Activated naive CD4-positive, alpha-beta T cell treated with anti-CD3 and anti-CD28 coated beads for 36 hours (primary cell): ENCODE results near the gene CRIP2. TPM values are rescaled to one million over a fixed set of nuclear protein-coding genes. Genes with fewer than 3 reads are reported as not detected.

Experiments used
- CTCF ChIA-PET: fragments of 350-600 bp; sonication (Branson Sonifier 250); formaldehyde crosslinking; loops from one replicate; lab custom pipeline; 2021; ENCODE audit warnings: antibody characterized with exemption; lab: Charles Lee
- DNase-seq: peaks from one replicate; pipeline ENCODE4 v3.0.0-alpha.2; 2020
- H3K27ac Mint-ChIP-seq: one replicate; pipeline ENCODE4 v1.8.0; 2021; ENCODE audit warnings: mild to moderate bottlenecking, mixed read lengths
- H3K27me3 Mint-ChIP-seq: one replicate; pipeline ENCODE4 v1.8.0; 2021; ENCODE audit warnings: low read depth, mixed read lengths
- H3K36me3 Mint-ChIP-seq: one replicate; pipeline ENCODE4 v1.8.0; 2021; ENCODE audit warnings: low read depth, mixed read lengths
- H3K4me1 Mint-ChIP-seq: one replicate; pipeline ENCODE4 v1.8.0; 2021; ENCODE audit warnings: low read depth, mixed read lengths
- H3K4me3 Mint-ChIP-seq: one replicate; pipeline ENCODE4 v1.8.0; 2021; ENCODE audit warnings: mild to moderate bottlenecking, moderate library complexity, mixed read lengths
- H3K9me3 Mint-ChIP-seq: one replicate; pipeline ENCODE4 v1.8.0; 2021; ENCODE audit warnings: mixed read lengths
- intact Hi-C: fragments of 100-400 bp; cut with micrococcal nuclease; formaldehyde crosslinking; loops from one replicate; pipeline ENCODE4 v1.15.1; 2023
- total RNA-seq, 2 experiments: library from RNA; stranded (reverse); gene quantifications; one replicate each; pipeline ENCODE4 v1.2.3, GENCODE V29; 2021

CRIP2 gene
- total RNA-seq, 2 experiments from 2014 or later, result not detected

- CTCF ChIA-PET, result no interaction called here
- no peaks in the 10 kb centered on the region for H3K36me3 Mint-ChIP-seq
- intact Hi-C loops, result no loop called here
- no peaks in the 10 kb centered on the region for H3K9me3 Mint-ChIP-seq
- H3K27me3 Mint-ChIP-seq, result no peaks in the 10 kb centered on the region
- no peaks in the 10 kb centered on the region for H3K4me1 Mint-ChIP-seq
- no peak for DNase-seq
- no peak overlapping the region for H3K4me3 Mint-ChIP-seq
- no peak overlapping the region for H3K27ac Mint-ChIP-seq
Measured at GRCh38 chr14:105500726-105501101, 26.1 kb downstream of the CRIP2 start.

- no peaks in the 10 kb centered on the region for H3K4me1 Mint-ChIP-seq
- no peak for DNase-seq
- no peak overlapping the region for H3K27ac Mint-ChIP-seq
- CTCF ChIA-PET, result no interaction called here
- H3K27me3 Mint-ChIP-seq, result no peaks in the 10 kb centered on the region
- no peaks in the 10 kb centered on the region for H3K36me3 Mint-ChIP-seq
- intact Hi-C loops, result no loop called here
- no peak overlapping the region for H3K4me3 Mint-ChIP-seq
- no peaks in the 10 kb centered on the region for H3K9me3 Mint-ChIP-seq
Measured at GRCh38 chr14:105501504-105502291, 27.1 kb downstream of the CRIP2 start.

DNA sequence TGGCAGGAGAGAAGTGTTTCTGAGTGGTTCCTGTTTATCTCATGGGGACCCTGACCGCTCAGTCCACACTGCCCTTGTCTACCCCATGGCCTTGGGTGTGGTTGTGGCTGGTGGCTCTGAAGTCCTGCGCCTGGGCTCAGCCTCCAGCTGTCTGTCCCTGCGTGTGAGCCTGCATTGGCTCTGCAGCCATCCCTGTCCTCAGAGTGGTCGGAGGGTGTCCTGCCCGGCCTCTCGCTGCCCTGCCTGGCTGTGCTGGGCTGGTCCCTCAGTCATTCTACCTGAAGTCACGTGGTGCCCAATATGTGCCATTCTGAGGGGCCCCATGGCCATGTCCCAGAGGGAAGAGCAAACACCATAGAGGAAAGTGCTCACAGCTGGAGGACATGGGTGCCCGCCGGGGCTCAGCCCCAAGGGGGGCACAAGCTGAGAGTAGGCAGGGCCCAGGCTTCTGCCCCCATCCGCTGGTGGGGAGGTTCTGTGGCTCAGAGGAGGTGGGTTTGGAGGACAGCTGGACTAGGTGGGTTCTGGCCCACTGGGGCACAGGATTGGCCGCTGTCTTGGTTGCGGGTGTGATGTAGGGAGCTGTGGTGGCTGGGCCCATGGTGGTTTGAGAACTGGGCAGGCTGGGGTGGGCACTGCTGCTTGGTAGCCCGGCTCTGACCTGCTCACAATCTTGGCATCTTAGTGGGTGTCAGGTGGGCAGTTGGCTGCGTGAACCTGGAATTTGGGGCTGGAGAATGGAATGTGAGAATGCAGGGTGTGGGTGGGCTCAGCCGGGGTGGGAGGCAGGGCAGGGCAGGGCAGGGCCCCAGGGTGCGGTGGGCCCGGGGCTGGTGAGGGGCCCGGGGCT is 28.1 kb downstream of the CRIP2 start:
- CTCF ChIA-PET, result no interaction called here
- H3K4me1 Mint-ChIP-seq, result no peaks in the 10 kb centered on the region

DNA sequence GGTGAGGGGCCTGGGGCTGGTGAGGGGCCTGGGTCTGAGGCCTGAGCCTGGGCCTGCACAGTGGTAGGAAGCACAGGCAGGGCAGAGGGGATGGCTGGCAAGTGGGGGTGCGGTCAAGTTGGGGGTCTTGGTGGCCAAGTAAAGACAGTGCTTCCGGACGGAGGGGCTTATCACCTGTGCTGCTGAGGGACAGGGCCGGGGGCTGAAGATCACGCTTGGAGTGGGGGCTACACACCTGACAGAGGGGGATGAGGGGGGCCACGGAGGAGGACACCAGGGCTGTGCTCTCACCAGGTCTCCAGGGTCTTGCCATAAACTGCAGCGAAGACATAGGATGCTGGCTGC is 28.6 kb downstream of the CRIP2 start:
- H3K4me1 Mint-ChIP-seq, result no peaks in the 10 kb centered on the region
- DNase-seq, result no peak
- H3K27ac Mint-ChIP-seq, result no peak overlapping the region
- H3K4me3 Mint-ChIP-seq, result no peak overlapping the region
- H3K9me3 Mint-ChIP-seq, result no peaks in the 10 kb centered on the region
- H3K36me3 Mint-ChIP-seq, result no peaks in the 10 kb centered on the region
- intact Hi-C loops, result no loop called here
- peaks cover 9% of the 10 kb centered on the region for H3K27me3 Mint-ChIP-seq
- CTCF ChIA-PET, result no interaction called here

More for the DNA sequence above, 28.1 kb downstream of the CRIP2 start:
- no peak for DNase-seq
- H3K9me3 Mint-ChIP-seq, result no peaks in the 10 kb centered on the region
- intact Hi-C loops, result no loop called here
- H3K4me3 Mint-ChIP-seq, result no peak overlapping the region
- no peak overlapping the region for H3K27ac Mint-ChIP-seq
- H3K36me3 Mint-ChIP-seq, result no peaks in the 10 kb centered on the region
- H3K27me3 Mint-ChIP-seq, result peaks cover 3% of the 10 kb centered on the region

DNA sequence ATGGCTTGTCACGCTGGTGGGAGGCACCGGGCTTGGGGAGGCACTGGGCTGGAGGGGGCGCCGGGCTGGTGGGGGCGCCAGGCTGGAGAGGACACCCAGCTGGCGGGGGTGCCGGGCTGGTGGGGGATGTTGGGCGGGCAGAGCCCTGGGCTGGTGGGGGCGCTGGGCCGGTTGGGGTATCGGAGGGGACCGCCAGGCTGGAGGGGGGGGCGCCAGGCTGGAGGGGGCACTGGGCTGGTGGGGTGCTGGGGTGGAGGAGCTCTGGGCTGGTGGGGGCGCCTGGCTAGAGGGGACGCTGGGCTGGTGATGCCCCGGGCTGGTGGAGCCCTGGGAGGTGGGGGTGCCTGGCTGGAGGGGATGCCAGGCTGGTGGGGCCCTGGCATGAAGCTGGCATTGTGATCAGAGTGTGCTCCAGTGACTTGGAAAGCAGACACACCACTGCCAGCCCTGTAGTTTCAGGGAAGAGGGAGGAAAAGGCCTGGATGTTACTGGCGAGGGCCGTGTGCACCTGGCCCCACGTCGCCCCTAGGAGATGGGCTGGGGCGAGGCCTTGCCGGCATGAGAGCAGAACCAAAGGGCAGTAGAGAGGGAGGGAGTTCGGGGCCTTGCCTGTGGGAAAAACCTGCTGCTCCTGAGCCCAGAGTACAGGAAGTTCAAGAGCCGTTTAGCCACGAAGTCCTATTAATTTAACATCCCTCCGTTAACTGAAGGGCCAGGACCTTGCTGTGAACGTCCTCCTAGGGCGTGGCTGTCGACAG is 29.5 kb downstream of the CRIP2 start:
- H3K36me3 Mint-ChIP-seq, result no peaks in the 10 kb centered on the region
- no peak overlapping the region for H3K27ac Mint-ChIP-seq
- no peak for DNase-seq
- intact Hi-C loops, result no loop called here
- CTCF ChIA-PET, result no interaction called here
- H3K4me1 Mint-ChIP-seq, result no peaks in the 10 kb centered on the region
- no peak overlapping the region for H3K4me3 Mint-ChIP-seq
- H3K27me3 Mint-ChIP-seq, result peaks cover 13% of the 10 kb centered on the region
- no peaks in the 10 kb centered on the region for H3K9me3 Mint-ChIP-seq

- DNase-seq, result no peak
- no peak overlapping the region for H3K27ac Mint-ChIP-seq
Measured at GRCh38 chr14:105505101-105505500, 30.5 kb downstream of the CRIP2 start.

DNA sequence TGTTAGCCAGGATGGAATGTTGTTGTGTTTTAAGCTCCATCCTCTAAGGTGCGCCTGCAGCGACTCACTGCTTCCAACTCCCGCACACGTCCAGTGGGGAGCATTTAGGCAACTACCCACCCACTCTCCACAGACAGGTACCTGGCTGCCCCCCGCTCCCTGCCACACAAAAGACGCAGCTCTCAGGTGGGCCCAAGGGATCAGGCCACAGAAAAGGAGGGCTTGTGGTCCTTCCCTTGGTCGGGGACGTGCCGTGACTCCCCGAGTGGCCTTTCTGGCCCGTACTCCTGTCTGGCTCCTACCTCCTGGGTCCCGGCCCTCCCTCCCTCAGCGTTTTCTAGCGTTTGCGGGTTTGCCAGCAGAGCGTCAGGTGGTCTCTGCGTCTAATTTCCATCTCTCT is 32.6 kb downstream of the CRIP2 start:
- DNase-seq, result no peak
- CTCF ChIA-PET, result no interaction called here
- H3K4me1 Mint-ChIP-seq, result no peaks in the 10 kb centered on the region
- no peak overlapping the region for H3K4me3 Mint-ChIP-seq
- no peak overlapping the region for H3K27ac Mint-ChIP-seq
- peaks cover 22% of the 10 kb centered on the region for H3K27me3 Mint-ChIP-seq
- no peaks in the 10 kb centered on the region for H3K36me3 Mint-ChIP-seq
- intact Hi-C loops, result no loop called here
- H3K9me3 Mint-ChIP-seq, result no peaks in the 10 kb centered on the region

More at GRCh38 chr14:105505101-105505500, 30.5 kb downstream of the CRIP2 start:
- H3K36me3 Mint-ChIP-seq, result no peaks in the 10 kb centered on the region
- peaks cover 13% of the 10 kb centered on the region for H3K27me3 Mint-ChIP-seq
- no peak overlapping the region for H3K4me3 Mint-ChIP-seq
- H3K9me3 Mint-ChIP-seq, result no peaks in the 10 kb centered on the region
- intact Hi-C loops, result no loop called here
- CTCF ChIA-PET, result no interaction called here
- no peaks in the 10 kb centered on the region for H3K4me1 Mint-ChIP-seq

GRCh38 chr14:105508069-105508468 is 33.4 kb downstream of the CRIP2 start:
- H3K4me3 Mint-ChIP-seq, result no peak overlapping the region
- no peaks in the 10 kb centered on the region for H3K9me3 Mint-ChIP-seq
- no peak overlapping the region for H3K27ac Mint-ChIP-seq
- CTCF ChIA-PET, result interaction anchor here (0.7 kb wide), 1 partner anchor 83 kb away, joined by 4 read pairs; no protein-coding TSS in a partner anchor
- no peaks in the 10 kb centered on the region for H3K36me3 Mint-ChIP-seq
- H3K4me1 Mint-ChIP-seq, result no peaks in the 10 kb centered on the region
- intact Hi-C loops, result no loop called here
- H3K27me3 Mint-ChIP-seq, result peaks cover 25% of the 10 kb centered on the region
- DNase-seq, result no peak

GRCh38 chr14:105508601-105509000 is 34.0 kb downstream of the CRIP2 start:
- CTCF ChIA-PET, result no interaction called here
- H3K27me3 Mint-ChIP-seq, result peaks cover 25% of the 10 kb centered on the region
- H3K4me3 Mint-ChIP-seq, result no peak overlapping the region
- no peak overlapping the region for H3K27ac Mint-ChIP-seq
- no peaks in the 10 kb centered on the region for H3K4me1 Mint-ChIP-seq
- no peaks in the 10 kb centered on the region for H3K9me3 Mint-ChIP-seq
- intact Hi-C loops, result no loop called here
- H3K36me3 Mint-ChIP-seq, result no peaks in the 10 kb centered on the region
- DNase-seq, result no peak

DNA sequence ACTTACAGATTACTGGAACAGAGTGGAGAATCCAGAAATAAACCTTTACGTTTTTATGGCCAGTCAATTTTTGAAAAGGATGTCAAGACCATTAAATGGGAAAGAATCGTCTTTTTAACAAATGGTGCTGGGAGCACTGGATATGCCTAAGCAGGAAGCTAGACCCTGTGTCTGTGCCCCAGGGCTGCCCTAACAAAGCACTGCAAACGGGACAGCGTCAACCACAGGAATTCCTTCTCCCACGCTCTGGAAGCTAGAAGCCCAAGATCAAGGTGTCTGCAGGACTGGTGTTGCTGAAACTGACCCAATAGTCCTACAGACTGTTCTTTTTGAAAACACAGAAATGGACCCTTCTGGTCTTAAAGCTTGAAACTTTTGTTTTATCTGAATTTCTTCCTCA is 42.5 kb downstream of the CRIP2 start:
- intact Hi-C loops, result no loop called here
- no peaks in the 10 kb centered on the region for H3K9me3 Mint-ChIP-seq
- CTCF ChIA-PET, result no interaction called here
- H3K27me3 Mint-ChIP-seq, result peaks cover 32% of the 10 kb centered on the region
- H3K27ac Mint-ChIP-seq, result no peak overlapping the region
- no peak for DNase-seq
- H3K4me3 Mint-ChIP-seq, result no peak overlapping the region
- H3K36me3 Mint-ChIP-seq, result no peaks in the 10 kb centered on the region
- H3K4me1 Mint-ChIP-seq, result no peaks in the 10 kb centered on the region

DNA sequence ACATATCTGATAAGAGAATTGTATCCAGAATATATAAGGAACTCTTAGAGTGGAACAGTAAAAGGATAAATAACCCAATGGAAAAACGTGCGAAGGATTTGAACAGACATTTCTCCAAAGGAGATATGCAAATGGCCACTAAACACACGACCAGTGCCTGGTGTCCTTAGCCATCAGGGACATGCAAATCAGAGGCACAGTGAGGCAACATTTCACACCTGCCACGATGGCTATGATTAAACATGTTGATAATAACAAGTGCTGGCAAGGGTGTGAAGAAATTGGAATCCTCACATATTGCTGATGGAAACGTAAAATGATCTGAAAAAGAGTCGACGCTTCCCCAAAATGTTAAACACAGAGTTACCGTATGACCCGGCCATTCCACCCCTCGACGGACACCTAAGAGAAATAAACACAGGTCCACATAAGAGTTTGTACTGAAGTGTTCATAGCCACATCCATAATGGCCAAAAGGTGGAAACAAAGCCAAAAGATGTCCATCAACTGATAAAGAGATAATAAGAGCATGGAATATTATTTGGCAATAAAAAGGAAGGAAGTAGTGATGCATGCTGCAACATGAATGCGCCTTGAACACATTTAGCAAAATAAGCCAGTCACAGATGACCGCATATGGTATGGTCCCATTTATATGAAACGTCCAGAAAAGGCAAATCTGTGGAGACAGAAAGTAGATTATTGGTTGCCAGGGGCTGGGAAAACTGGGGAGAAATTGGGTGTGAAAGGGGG is 45.5 kb downstream of the CRIP2 start:
- H3K4me3 Mint-ChIP-seq, result no peak overlapping the region
- DNase-seq, result no peak
- H3K36me3 Mint-ChIP-seq, result no peaks in the 10 kb centered on the region
- H3K27ac Mint-ChIP-seq, result no peak overlapping the region
- intact Hi-C loops, result no loop called here
- CTCF ChIA-PET, result no interaction called here
- H3K4me1 Mint-ChIP-seq, result no peaks in the 10 kb centered on the region
- H3K27me3 Mint-ChIP-seq, result peaks cover 31% of the 10 kb centered on the region
- no peaks in the 10 kb centered on the region for H3K9me3 Mint-ChIP-seq

DNA sequence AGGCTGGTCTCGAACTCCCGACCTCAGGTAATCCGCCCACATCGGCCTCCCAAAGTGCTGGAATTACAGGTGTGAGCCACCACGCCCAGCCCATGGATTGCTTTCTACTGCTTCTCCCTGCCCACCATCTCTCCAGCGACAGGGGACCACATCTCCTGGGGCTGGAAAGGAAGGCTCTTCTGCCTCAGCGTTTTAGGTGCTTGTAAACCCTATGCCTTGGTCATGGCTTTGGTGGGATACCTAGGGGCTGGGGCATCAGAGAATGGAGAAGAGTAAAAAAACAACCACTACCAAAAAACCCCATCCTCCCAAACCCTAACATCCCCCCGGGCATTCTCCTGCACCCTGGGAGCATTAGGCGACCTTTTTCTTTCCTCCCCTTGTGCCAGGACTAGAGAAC is 50.7 kb downstream of the CRIP2 start:
- Mint-ChIP-seq H3K4me3 (no peak overlapping the region), H3K4me1 (peaks cover 16% of the 10 kb centered on the region), H3K9me3 (no peaks in the 10 kb centered on the region), H3K27me3 (peaks cover 11% of the 10 kb centered on the region), H3K36me3 (peaks cover 2% of the 10 kb centered on the region), H3K27ac (no peak overlapping the region)
- no peak for DNase-seq
- intact Hi-C loops, result no loop called here
- CTCF ChIA-PET, result no interaction called here
